Left ventricle myocardium inferior (tissue), 1 donor: Measurements from ENCODE around the gene METTL18. TPM values are rescaled to one million over a fixed set of nuclear protein-coding genes. Genes with fewer than 3 reads are reported as not detected.

Experiments used
- DNase-seq: peaks from one replicate; pipeline ENCODE4 v3.0.0-alpha.2; 2020
- H3K27ac ChIP-seq: fragments of 200-600 bp; replicated peaks from 2 replicates; pipeline ENCODE4 v1.8.0; 2021
- H3K27me3 ChIP-seq: fragments of 200-600 bp; 2 replicates; pipeline ENCODE4 v1.8.0; 2021; ENCODE audit warnings: low read depth
- H3K36me3 ChIP-seq: fragments of 200-600 bp; 2 replicates; pipeline ENCODE4 v1.8.0; 2021
- H3K4me1 ChIP-seq: fragments of 200-600 bp; 2 replicates; pipeline ENCODE4 v1.8.0; 2021
- H3K4me3 ChIP-seq: fragments of 200-600 bp; 2 replicates; pipeline ENCODE4 v1.8.0; 2021; ENCODE audit warnings: mild to moderate bottlenecking, moderate library complexity
- H3K9me3 ChIP-seq: fragments of 200-600 bp; replicated peaks from 2 replicates; pipeline ENCODE4 v1.8.0; 2021
- intact Hi-C: fragments of 100-400 bp; cut with micrococcal nuclease; formaldehyde crosslinking; loops from one replicate; pipeline ENCODE4 v1.11.0; 2022
- total RNA-seq: library from RNA; stranded (reverse); fragmentation: NEBNext Ultra II Directional; extraction: Animal tissue kit (Norgen Biotek cat#: 25700); gene quantifications from one replicate; pipeline ENCODE4 v1.2.1, GENCODE V29; 2021
- TF ChIP-seq, protein P1 (sequence below): fragments of 200-600 bp; IDR thresholded peaks from 2 replicates; pipeline ENCODE4 v1.8.0; 2021; ENCODE audit warnings: antibody characterized with exemption, mild to moderate bottlenecking, borderline replicate concordance
- donor health status: DM: no; HTN: yes; CAD: no; lungs with severe emphysema.

METTL18 gene
- total RNA-seq, 1 donor from 2014 or later: 5.9 TPM

DNA sequence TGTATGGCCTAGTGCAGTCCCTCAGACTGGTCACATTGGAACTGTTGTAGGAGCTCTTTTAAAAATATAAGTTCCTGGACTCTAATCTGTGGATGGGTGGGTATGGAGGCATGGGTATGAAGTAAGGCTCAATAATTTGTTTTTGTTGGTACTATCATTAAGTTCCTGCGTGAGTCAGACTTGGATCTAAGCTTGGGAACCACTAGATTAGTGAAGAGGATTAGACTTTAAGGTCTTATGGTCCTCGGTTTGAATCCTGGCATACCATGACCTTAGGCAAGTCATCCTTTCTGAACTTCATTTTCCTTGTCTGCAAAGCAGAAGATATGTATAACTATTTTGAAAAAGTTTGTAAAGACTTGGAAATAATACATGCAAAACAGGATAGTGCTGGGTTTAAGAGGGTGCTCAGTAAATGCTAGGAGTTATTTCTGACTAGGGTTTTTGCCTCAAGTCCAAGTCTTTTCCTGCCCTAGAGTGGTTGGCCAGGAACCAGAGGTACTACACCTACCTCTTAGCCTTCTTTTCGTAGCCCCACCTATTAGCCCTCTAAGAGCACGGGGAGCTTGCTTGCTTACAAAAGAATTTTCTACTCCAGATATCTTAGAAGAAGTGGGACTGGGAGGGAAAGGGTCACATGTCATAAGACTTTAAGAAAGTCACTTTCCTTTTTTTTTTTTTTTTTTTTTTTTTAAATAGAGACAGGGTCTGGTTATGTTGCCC lies 38.6 kb upstream of the METTL18 start:
- DNase-seq: no peak
- Histone ChIP-seq H3K27me3 (no peaks in the 10 kb centered on the region), H3K9me3 (no peaks in the 10 kb centered on the region), H3K36me3 (peaks cover 48% of the 10 kb centered on the region), H3K4me3 (no peak overlapping the region), H3K27ac (no peak overlapping the region), H3K4me1 (peaks cover 4% of the 10 kb centered on the region)
- TF ChIP-seq, protein P1, sequence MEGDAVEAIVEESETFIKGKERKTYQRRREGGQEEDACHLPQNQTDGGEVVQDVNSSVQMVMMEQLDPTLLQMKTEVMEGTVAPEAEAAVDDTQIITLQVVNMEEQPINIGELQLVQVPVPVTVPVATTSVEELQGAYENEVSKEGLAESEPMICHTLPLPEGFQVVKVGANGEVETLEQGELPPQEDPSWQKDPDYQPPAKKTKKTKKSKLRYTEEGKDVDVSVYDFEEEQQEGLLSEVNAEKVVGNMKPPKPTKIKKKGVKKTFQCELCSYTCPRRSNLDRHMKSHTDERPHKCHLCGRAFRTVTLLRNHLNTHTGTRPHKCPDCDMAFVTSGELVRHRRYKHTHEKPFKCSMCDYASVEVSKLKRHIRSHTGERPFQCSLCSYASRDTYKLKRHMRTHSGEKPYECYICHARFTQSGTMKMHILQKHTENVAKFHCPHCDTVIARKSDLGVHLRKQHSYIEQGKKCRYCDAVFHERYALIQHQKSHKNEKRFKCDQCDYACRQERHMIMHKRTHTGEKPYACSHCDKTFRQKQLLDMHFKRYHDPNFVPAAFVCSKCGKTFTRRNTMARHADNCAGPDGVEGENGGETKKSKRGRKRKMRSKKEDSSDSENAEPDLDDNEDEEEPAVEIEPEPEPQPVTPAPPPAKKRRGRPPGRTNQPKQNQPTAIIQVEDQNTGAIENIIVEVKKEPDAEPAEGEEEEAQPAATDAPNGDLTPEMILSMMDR: no peak
- intact Hi-C loops: no loop called here

DNA sequence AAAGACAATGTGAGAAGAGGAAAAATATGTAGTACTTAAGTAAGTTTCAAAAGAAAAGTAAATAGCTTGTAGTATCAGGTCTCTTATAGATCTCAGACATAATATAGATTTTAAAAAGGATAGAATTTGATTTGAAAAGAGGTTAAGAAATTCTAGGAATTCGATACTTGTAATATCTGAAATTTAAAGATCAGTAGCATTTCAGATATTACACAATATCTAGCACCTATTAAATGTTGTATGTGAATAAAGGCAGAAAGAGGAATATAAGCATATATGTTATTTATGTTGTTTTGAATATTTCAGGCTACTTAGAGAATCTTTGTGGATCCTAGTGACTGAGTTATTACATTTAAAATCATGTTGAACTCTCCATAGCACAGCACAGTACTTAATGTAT lies 35.0 kb upstream of the METTL18 start:
- H3K9me3 ChIP-seq: no peaks in the 10 kb centered on the region
- no peak overlapping the region for H3K4me3 ChIP-seq
- no peak for DNase-seq
- peaks cover 57% of the 10 kb centered on the region for H3K36me3 ChIP-seq
- TF ChIP-seq, protein P1: no peak
- H3K27me3 ChIP-seq: no peaks in the 10 kb centered on the region
- no peaks in the 10 kb centered on the region for H3K4me1 ChIP-seq
- H3K27ac ChIP-seq: no peak overlapping the region
- intact Hi-C loops: no loop called here

DNA sequence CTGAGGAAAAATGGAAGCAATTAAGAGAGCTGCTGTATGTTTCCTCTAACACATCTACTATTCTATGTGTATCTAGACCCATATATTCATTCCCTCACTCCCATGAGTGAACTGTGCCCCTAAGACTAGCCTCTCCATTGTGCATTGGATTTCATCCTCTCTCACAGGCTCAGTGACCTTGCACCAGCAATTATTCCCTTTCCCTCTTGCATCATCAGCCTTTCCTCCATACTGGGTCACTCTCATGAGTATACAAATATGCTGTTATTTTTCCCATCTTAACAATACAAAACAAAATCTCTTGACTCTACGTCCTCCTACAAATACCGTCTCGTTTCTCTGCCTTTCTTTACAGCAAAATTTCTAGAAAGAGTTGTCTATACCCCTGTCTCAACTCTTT lies 29.4 kb upstream of the METTL18 start:
- DNase-seq: no peak
- Histone ChIP-seq H3K9me3 (no peaks in the 10 kb centered on the region), H3K4me3 (no peak overlapping the region), H3K27ac (no peak overlapping the region), H3K27me3 (no peaks in the 10 kb centered on the region), H3K36me3 (peaks cover 53% of the 10 kb centered on the region), H3K4me1 (no peaks in the 10 kb centered on the region)
- TF ChIP-seq, protein P1: no peak
- intact Hi-C loops: no loop called here

DNA sequence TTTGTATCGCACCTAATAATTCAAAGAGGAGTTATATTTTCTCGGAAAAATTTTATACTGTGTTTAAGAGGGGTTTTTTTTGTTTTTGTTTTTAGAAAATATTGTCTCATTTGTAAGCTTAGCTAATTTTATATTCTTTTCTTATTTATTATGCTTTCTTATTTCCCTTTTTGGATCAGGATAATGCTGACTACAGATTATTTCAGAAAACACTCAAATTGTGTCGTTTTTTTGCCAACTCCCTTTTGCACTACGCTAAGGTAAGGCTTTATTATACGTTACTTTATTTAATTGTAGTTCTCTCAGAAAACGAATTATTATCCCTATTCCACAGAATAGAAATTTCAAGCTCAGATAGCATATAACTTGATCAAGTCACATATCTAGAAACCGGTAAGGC lies 26.8 kb upstream of the METTL18 start:
- DNase-seq: no peak
- TF ChIP-seq, protein P1: no peak
- Histone ChIP-seq H3K36me3 (peaks cover 37% of the 10 kb centered on the region), H3K4me1 (no peaks in the 10 kb centered on the region), H3K27ac (no peak overlapping the region), H3K27me3 (no peaks in the 10 kb centered on the region), H3K9me3 (no peaks in the 10 kb centered on the region), H3K4me3 (no peak overlapping the region)
- intact Hi-C loops: no loop called here

DNA sequence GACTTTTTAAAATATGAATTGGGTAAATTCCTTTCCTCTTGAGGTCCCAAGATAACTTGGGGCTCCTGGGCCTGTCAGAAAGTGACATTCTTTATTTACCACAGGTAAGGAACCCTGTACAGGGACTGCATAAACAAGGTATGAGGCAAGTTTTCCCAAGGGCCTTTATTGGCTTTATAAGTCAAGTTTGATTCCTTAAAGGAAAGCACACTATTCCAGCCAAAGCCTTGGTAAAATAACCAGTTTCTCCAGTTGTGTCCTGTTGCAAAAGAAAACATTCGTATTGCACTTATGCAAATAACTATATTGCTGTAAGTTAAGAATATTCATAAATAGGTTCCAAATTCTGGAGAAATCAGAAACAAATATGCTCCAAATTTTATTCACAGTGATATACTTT lies 21.9 kb upstream of the METTL18 start:
- TF ChIP-seq, protein P1: no peak
- Histone ChIP-seq H3K4me1 (no peaks in the 10 kb centered on the region), H3K27me3 (no peaks in the 10 kb centered on the region), H3K4me3 (no peak overlapping the region), H3K9me3 (no peaks in the 10 kb centered on the region), H3K36me3 (peaks cover 5% of the 10 kb centered on the region), H3K27ac (no peak overlapping the region)
- intact Hi-C loops: no loop called here
- no peak for DNase-seq
